Body of pancreas (tissue), 4 donors: ENCODE results near the gene PRR36.

Source experiments
- CTCF ChIP-seq, 7 experiments: fragments of 450-650 bp in 4 of 7; fragments of 200-600 bp in 3 of 7; sonication (generic) in 3 of 7; IDR thresholded peaks; one replicate each; pipeline ENCODE4 v1.5.1; 2016 to 2019; ENCODE audit warnings: antibody characterized with exemption in 7 of 7
- POLR2A ChIP-seq, 3 donors: fragments of 450-650 bp; IDR thresholded peaks; one replicate each; pipeline ENCODE4 v1.6.1; 2016; ENCODE audit warnings: antibody characterized with exemption in 3 of 3, mild to moderate bottlenecking in 2 of 3

DNA sequence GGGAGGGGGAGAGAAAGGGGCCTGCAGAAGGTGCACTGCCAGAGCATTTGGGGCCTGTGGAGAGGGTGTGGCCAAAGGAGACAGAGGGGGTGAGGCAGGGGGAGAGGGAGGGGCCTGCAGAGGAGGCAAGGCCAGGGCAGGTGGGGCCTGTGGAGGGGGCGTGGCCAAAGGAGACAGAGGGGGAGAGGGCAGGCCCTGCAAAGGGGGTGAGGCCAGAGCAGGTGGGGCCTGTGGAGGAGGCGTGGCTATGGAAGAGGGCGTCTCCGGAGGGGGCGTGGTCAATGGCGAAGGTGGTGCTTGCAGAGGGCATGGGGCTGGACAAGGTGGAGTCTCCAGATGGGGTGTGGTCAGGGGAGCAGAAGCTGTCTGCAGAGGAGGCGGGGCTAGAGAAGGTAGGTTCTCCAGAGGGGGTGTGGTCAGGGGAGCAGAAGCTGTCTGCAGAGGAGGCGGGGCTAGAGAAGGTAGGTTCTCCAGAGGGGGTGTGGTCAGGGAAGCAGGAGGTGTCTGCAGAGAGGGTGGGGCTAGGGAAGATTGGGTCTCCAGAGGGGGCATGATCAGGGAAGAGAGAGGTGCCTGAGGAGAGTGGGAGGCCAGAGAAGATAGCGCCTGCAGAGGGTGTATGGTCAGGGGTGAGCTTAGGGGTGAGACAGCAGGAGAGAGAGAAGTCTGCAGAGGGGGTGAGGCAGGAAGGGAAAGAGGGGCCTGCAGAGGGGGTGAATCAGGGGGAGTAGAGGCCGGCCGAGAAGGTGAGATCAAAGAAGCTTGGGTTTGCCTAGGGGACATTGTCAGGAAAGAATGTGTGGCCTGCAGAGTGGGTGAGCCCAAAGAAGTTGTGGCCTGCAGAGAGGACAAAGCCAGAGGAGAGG, 3.4 kb downstream of the PRR36 start:
- TF ChIP-seq POLR2A (IDR thresholded peaks at IDR 0.05) = no peak
- TF ChIP-seq CTCF (IDR thresholded peaks at IDR 0.05) = no peak
